GM19025 (cell line): ENCODE results near the gene BEST1.

Source experiments
- ATAC-seq: cut with Tn5 transposase; IDR thresholded peaks from one replicate; pipeline ENCODE4 v1.9.1; 2021; ENCODE audit warnings: mild to moderate bottlenecking, low read depth, moderate library complexity; ENCODE audit not compliant: unreplicated experiment

The BEST1 gene

GRCh38 chr11:61914471-61915171 is 35.5 kb upstream of the BEST1 start:
- ATAC-seq, result no peak

DNA sequence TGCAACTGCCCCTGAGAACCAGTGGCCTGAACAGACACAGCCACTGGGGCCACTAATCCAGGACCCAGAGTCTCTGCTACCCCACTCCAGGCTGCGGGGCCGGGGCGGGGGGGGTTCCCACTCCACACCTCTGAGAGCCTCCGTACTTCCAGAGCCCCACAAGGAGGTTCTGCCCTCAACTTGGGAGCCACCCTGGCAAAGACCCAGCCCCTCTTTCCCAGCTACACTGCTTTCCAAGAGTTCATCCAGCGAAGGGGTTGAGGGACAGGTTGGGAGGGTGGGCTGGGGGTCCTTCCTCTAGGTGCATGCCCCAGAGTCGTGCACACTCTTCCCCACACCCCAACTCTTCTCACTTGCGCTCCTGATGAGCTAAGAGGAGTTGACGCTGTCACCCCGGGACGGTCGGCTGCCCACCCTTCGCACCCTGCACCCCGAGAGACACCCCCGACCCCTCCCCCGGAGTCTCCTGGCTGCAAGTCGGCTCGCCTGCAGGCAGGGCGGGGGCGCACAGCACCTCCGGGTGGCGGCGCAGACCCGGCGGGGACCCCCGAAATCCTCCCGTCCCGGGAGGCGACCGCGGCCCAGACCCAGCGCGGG is 33.3 kb upstream of the BEST1 start:
- ATAC-seq, result no peak

DNA sequence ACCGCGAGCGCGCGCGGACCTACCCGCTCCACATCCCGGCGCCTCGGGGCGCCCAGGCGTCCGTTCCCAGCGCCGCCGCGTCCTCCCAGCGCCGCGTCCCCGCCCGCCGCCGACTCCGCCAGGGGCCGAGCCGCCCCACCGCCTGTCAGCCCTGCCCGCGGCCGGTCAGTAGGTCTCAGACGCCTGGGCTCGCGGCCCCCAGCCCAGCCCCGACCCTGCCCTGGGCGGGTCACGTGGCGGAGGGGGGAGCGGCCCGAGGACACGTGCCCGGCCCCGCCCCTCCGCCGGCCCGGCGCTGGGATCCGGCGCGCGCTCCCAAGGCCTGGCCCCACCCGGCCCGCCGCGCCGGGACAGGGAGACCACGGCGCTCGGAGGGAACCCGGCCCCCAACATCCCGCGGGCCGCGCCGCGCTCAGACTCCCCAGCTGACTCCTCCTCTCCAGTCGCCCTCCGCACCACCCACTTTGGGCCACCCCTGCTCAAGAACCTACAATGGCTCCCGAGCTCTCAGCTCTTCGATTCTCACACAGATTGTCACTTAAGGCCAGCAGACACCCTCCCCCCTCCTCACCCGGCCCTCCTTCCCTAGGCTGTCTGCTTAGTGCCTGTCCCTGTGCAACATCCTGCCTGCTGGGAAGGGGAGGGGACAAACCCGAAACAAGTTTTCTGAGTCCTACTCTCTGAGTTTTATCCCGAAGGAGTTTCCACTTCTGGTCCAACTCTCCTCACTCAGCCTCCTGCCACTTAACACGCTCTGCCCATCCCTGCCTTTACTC is 32.6 kb upstream of the BEST1 start, which contains the start of gene RAB3IL1:
RAB3IL1 (minus strand) TSS at position 233 of the 776 bp plus-strand sequence; CDS start at position 34, 199 bp downstream.
- no peak for ATAC-seq

GRCh38 chr11:61918251-61918937 is 31.8 kb upstream of the BEST1 start:
- no peak for ATAC-seq

DNA sequence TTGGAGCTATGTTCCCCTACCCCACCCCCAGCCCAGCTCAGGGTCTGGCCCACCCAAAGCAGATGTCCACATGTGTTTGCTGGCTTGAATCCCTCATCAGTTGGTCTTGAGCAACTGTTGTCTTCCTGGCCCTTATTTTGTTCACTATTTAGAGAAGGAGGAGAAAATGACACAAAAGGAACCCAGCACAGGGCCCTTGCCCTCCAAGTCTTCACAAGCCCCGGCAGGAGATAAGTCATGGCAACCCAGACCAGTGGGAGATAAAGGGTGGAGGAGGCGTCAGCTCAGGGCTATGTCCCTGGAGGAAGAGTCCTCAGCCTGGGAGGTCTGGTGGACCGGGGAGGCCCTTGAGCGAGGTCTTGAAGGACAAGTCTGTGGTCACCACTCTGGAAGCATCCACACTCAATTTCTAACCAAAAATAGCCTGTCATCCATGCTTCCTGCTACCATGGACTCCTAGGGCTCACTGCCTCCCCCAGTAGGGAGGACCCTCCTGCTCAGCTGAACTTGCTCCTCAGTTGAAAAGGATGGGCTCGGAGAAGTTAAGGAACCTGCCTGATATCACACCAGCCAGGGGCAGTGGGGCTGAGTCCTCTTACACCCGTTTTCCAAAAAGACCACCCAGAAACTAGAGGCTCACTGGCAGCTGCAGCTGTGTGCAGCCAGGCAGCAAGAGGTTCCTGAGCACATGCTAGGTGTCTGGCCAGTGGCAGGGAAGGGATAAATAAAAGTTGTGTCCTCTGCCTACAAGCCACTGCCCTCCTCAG is 31.0 kb upstream of the BEST1 start:
- no peak for ATAC-seq

DNA sequence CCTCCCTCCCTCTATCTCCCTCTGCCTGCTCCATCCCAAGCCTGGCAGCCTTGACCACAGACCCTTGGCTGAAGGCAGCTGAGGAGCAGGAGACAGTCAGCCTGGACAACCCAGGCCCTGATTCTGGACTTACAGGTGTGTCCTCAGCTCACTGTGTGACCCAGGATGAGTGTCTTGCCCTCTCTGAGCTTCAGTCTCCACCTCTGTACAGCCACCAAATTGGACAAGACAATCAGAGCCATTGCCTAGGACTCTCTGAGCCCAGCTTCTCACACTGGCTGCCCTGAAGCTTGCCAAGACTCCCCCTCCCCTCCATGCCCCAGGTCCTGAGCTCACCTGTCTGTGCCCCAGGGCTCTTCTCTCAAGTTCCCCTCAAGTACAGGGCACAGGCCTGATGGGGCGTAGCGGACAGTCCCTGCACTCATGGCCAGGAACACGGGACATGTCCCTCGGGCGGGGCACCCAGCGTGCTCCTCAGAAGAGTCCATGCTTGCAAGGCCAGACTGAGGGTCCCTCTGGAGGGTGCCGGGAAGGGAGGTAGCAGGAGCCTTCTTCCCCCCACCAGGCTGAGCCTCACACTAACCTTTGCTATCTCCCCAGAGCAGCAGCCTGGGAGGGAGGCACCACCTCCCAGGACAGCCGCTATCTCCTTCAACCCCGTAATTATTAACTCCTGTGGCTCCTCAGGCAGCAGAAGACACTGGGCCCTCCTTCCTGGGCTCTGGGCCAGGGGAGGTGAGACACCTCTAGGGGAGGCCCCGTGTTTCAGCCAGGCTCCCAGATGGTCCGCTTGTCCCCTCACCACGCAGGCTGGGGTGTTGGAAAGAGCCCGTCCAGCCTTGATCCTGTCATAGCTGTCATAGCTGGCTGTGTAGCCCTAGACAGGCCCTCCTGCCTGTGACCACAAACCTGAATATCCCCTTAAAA is 30.2 kb upstream of the BEST1 start:
- ATAC-seq, result no peak

- no peak for ATAC-seq
Measured at GRCh38 chr11:61921446-61921845, 28.7 kb upstream of the BEST1 start.

GRCh38 chr11:61922539-61922938 is 27.6 kb upstream of the BEST1 start:
- no peak for ATAC-seq

- ATAC-seq, result no peak
Measured at GRCh38 chr11:61923166-61924063, 26.7 kb upstream of the BEST1 start.

DNA sequence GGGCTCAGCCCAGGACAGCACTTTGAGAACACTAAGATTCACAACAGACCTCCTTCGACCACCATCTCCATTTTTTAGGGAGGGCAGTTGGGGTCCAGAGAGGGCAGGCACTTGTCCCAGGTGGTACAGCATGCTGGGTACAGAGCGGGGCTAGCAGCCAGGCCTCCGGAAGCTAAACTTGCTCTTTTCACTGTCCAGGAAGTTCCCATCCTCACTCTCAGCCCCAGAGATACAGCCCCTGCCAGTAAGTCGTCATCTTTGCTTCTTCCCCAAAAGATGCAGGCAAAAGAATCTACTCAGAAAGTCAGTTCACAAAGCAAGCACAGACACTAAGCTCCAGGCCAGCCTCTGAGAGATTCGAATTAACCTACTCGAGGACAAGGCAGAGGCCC is 26.1 kb upstream of the BEST1 start:
- ATAC-seq, result no peak

DNA sequence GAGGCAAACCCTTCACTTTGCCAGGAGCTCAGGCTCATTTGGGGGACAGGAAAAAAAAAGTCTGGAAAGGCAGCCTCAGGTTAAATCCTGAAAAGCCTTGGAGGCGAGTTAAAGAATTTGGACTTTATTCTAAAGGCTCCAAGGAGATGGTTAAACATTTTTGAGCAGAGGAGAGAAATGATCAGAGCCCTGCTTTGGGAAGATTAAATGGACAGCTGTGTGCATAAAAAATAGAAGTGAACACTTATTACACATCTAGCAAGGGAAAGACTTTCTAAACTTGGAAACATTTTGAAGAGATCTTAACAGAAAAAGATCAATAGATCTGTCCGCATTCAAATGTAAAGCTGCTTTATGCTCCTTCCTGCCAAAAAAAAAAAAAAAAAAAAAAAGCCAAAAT is 24.4 kb upstream of the BEST1 start:
- no peak for ATAC-seq

DNA sequence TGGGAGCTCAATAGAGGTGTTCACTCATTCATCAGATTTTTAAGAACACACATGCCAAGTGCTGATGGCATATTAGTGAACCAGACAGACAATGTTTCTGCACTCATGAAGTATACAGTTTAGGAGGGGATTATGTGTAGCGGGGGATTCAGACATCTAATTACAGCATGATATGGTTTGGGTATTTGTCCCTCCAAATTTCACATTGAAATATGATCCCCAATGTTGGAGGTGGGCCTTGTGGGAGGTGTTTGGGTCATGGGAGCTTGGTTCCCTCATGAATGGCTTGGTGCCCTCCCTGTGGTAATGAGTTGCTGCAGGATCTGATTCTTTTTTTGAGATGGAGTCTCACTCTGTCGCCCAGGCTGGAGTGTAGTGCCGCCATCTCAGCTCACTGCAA is 23.9 kb upstream of the BEST1 start:
- no peak for ATAC-seq

GRCh38 chr11:61927501-61927900 is 22.6 kb upstream of the BEST1 start:
- ATAC-seq, result no peak

- no peak for ATAC-seq
Measured at GRCh38 chr11:61928606-61929005, 21.5 kb upstream of the BEST1 start.

GRCh38 chr11:61930933-61931332 is 19.2 kb upstream of the BEST1 start:
- ATAC-seq, result no peak

DNA sequence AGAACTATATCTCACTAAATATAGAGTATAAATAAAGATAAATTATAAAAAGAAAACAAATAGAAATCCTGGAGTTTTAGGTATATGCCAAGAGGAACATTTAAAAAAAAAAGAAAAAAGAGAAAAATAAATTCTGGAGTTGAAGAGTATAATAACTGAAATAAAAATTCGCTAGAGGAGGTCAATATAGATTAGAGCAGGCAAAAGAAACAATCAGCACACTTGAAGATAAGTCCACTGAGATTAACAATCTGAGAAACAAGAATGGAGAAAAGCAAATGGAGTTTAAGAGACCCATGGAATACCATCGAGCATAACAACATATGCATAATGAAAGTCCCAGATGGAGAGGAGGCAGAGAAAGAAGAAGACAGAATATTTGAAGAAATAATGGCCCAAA is 14.3 kb upstream of the BEST1 start:
- ATAC-seq, result no peak

DNA sequence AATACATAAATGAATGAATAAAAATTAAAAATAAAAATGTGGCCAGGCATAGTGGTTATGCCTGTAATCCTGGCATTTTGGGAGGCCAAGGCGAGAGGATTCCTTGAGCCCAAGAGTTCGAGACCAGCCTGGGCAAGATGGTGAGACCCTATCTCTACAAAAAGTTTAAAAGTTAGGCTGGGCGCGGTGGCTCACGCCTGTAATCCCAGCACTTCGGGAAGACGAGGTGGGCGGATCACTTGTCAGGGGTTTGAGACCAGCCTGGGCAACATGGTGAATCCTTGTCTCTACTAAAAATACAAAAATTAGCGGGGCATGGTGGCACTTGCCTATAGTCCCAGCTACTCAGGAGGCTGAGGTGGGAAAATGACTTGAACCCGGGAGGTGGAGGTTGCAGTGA is 9.7 kb upstream of the BEST1 start:
- ATAC-seq, result no peak

DNA sequence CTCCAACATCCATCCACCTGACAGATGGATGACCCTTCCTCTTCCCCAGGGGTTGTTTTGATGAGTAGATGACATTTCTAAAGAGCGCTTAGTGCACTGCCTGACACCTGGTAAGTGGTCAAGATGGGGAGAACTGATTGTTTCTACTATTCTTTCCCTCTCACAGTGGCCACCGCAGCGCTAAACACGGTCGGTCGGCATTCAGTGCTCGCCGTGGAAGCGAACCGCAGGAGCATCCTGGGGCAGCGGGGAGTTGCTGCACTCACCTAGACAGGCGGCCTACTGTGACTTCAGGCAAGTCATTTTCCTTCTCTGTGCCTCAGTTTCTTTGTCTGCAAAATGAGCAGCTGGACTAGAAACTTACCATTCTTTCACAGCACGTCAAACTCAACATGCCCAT is 5.0 kb upstream of the BEST1 start:
- no peak for ATAC-seq
